GM18861 (cell line): ENCODE measurements around the gene RAB21.

Experiments
- ATAC-seq: cut with Tn5 transposase; IDR thresholded peaks from one replicate; pipeline ENCODE4 v1.9.1; 2021; ENCODE audit not compliant: unreplicated experiment

The RAB21 gene, protein sequence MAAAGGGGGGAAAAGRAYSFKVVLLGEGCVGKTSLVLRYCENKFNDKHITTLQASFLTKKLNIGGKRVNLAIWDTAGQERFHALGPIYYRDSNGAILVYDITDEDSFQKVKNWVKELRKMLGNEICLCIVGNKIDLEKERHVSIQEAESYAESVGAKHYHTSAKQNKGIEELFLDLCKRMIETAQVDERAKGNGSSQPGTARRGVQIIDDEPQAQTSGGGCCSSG

DNA sequence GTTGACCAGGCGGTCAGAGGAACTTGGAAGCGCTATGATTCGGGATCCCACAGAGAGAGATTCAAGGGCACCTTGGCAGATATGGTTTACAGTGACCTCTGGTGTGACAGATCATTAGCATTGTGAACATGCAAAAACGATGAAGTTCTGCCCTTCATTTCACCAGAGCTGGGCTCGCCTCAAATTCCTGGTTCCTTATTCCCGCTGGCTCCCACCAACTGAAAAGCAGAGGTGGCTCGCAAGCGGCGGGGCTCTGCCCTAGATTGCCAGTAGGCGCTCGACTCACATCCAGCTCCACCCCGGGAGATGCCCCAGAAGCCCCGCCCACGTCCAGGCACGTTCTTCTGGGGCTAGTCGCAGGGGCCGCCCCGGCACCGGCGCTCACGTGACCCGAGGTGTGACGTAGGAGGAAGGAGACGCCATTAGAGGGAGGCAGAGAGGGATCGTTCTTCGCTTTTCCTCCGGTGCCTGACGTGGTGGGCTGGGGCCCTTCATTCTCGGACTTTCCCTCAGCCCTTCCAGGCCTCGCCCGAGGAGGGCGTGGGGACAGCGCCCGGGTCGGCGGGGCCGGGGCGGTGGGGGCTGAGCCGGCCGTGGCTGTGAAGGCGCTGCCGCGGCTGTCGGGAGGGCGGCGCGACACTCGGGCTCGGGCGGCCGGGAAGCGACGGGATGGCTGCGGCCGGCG, at the start of gene RAB21:
Gene RAB21 (plus strand): TSS at position 403 of the 685 bp plus-strand sequence. CDS start 267 bp downstream, at position 670.
- peak; percentile 97 for ATAC-seq

DNA sequence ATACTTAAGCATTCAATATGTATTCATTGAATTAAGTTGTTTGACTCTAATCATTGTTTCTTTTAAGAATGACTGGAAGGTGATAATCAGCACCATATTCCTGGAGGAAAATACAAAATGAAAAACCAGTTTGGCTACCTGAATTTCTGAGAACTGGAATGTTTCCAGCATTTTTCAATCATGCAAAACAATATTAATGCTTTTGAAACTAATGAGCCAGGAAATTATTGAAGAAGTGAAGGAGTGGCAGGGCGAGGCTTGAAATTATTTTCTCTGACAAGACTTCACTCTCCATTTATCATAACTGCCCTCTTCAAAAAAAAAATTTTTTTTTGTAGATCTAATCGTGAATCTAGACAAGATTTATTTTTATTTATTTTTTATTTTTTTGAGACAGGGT, 49.7 kb upstream of the RAB21 start:
- ATAC-seq: no peak

DNA sequence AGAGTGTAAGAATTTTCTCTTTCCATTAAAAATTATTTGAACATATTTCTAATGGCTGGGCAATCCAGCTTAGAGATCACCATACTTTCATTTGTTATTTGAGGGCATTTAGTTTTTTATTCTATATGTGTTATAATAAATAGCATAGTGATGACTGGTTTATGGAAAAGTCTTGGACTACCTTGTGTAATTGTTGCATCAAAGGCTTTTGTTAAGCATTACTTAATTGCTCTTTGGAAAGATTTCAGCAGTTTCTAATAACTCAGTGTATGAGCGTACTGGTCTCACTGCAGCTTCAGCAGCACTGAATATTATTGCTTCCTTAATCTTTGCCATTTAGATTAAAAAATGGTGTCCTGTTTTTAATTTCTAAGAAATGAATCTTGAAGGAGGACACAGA, 46.0 kb upstream of the RAB21 start:
- no peak for ATAC-seq

DNA sequence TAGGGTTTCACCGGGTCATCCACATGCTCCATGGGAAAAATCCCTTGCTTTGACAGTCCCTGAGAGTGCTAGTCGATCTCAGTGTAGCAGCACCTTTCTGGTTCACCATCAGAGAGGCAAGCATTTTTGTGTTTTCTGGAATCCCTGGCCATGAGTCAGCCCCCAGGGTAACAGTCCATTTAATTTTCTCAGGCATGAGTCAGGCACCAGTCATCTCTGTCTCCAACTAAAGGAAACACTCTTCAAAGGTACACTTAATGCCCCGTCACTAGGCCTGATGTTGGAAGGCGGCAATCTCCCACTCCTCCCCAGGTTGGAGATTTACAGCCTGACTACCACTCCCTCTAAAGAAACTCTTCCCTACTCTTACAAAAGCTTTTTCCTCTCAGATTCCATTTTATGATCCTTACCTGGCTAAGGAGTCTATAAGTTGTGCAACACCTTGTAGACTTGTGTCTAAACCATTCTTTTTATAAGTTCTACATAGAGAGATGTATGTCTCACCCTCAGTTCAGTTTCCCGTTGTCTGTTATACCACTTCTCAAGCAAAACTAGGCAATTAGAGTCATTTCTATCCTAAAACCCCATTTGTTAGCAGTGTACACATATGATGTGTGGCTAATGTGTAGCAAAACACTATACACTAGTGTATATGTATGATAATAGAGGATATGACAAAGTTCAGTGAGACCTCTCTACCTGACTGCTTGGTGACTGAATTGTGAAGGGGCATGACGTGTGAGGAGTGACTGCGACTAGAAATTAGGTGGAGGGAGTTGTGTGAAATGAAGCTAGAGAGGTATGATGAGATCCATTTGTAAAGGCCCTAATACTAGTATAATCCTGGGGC, 44.2 kb upstream of the RAB21 start:
- no peak for ATAC-seq

DNA sequence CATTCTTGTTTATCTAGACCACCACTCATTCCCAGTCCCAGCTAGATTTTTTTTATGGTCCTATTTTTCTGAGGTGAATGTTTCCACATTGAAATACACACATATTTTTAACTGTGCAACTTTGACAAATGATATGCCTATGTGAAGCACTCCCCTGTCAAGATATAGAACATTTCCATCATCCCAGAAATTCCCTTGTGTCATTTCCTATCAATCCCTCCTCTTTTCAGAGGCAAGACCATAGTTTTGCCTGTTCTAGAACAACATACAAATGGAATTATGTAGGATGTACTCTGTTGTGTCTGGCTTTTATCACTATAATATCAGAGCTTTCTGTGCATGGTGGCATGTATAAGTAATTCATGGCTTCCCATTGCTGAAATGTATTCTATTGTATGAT, 36.1 kb upstream of the RAB21 start:
- no peak for ATAC-seq

DNA sequence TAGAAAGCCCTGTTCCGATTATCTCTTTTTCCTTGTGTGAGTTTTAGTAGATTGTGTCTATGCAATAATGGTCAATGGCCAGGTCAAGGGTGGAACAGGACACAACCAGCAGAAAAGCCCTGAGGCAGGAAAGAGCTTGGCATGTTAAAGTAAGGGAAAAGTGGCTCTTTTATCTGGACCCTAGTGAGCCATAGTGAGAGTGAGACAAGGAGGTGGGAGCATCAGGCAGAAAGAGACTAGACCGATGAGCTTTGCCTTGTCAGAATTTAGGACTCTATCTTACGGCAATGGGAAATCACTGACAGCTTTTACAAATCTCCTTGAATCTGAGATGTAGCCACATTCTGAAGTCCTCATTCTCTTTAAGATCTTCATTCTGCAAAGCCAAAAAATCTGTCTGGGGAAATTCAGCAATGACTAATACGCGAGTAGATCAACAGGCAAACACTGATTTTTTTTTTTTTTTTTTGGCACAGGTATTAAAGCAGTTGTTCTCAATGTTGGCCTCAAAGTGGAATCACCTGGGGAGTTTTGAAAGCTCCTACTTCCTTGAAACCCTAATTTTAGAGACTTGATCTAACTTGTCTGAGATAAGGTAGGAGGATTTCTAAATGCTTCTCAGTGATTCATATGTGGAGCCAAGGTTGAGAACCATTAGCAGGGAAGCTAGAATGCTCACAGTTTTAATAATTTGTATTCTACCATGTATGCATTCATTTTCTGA, 34.9 kb upstream of the RAB21 start:
- ATAC-seq: no peak

DNA sequence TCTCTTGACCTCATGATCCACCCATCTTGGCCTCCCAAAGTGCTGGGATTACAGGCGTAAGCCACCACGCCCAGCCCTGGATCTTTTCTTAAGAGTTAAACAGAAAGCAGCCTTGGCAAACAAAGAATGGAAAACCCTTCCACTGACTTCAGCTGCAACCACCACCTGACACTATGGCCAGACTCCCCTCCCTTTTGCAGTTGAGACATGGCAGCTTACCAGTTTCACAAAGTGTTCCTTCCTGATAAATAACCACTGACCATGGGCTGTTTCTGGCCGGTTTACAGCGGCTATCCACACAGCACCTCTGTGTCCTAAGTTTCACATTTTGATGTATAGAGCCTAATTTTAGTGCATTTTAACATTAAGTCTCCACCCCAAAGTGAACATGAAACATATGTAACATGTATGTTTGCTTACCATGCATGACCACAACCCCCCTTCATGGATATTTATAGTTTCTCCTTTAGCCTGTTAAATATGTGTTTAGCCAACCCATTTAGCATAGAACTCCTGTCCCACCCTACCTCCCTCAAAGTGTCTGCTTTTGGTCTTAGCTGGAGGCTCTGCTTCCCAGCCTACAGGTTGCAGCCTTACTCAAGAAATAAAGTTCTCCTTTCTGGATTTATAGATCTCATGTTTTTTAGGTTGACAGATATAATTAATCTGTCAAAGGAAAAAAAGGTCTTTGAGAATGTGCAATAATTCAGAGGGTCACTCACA, 32.7 kb upstream of the RAB21 start:
- no peak for ATAC-seq

DNA sequence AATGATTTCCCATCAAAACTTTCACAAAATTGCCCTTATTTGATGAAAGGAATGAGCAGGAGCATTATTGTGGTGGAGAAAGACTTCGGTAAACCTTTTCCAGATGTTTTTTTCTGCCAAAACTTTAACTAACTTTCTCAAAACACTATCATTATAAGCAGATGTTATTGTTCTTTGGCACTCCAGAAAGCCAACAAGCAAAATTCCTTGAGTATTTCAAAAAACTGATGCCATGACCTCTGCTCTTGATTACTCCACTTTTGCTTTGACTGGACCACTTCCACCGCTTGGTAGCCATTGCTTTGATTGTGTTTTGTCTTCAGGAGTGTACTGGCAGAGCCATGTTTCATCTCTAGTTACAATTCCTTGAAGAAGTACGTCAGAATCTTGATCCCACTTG, 29.7 kb upstream of the RAB21 start:
- ATAC-seq: no peak

DNA sequence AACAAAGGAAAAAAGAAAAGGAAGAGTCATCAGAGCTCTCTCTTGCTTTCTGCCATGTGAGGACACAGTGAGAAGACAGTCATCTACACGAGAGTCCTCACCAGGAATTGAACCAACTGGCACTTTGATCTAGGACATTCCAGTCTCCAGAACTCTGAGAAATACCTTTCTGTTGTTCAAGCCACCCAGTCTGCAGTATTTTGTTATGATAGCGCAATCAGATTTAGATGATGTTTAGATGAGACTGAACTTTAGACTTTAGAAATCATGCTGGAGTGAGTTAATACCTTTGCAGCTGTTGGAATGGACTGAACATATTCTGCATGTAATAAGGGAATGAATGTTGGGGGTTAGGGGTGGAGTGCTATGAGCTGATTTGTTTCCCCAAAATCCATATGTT, 28.1 kb upstream of the RAB21 start:
- no peak for ATAC-seq

DNA sequence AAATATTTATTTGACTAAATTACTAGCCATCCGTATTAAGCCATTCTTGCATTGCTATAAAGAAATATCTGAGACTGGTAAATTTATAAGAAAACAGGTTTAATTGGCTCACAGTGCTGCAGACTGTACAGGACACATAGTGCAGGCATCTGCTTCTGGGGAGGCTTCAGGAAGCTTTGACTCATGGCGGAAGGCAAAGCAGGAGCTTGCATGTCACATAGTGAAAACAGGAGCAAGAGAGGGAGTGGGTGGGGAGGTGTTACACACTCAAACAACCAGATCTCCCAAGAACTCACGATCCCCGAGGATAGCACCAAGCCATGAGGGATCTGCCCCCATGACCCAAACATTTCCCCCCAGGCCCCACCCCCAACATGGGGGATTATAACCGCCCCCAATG, 26.7 kb upstream of the RAB21 start:
- no peak for ATAC-seq

DNA sequence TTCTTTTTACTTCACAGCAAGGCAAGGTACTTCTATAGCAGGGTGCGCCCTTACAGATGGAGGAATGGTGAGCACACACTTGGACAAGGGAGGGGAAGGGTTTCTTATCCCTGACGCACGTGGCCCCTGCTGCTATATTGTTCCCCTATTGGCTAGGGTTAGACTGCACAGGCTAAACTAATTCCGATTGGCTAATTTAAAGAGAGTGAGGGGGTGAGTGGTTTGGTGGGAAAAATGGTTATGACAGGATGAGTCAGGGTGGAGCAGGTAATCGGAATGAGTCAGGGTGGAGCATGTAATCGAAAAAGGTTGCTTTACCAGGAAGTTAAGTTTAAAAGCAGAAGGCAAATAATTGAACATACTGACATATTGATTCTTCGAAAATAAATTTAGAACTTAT, 23.7 kb upstream of the RAB21 start:
- ATAC-seq: no peak

DNA sequence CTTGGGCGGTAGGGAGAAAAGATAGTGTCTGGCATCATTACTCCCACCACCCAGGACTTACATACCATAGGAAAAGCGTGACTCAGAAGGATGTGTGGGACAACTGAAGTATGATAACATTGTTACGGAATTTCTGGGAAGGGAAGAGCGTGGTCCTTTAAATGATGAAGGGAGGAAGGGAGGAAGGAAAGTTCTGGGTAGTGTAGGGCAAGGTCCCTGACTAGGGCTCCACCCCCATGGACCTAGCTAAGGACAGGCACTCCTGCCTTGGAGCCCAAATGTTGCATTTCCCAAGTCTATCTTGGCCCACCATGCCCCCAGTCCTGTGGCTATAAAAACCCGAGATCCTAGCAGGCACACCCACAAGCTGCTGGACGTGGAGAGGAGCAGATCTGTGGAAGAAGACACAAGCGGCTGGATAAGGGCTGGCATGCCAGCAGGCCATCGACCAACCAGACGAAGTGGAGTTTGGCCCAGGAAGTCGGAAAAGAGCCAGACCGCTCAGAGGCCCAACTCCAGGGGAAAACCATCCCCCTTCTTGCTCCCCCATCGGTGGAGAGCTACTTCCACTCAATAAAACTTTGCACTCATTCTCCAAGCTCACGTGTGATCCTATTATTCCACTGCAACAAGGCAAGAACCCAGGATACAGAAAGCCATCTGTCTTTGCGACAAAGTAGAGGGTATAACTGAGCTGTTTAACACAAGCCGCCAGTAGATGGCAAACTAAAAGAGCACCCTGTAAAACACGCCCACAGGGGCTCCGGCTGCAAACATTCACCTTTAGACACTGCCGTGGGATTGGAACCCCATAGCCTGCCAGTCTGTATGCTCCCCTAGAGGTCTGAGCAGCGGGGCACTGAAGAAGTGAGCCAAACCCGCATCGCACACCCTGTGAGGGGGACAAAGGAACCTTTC, 23.0 kb upstream of the RAB21 start:
- ATAC-seq: no peak

DNA sequence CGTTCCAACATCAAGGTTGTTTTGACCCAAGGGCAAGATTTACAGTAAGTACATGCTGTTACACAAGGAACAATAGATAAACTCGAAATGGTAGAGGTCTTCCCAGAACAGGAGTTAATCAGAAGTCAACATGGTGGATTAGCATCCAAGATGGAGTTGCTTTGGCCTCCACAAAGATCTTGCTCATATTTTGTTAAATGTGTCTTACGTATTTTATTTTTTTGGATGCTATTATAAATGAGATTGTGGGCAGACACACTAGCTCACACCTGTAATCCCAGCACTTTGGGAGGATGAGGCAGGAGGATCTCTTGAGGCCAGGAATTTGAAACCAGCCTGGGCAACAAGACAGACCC, 22.3 kb upstream of the RAB21 start:
- ATAC-seq: no peak

DNA sequence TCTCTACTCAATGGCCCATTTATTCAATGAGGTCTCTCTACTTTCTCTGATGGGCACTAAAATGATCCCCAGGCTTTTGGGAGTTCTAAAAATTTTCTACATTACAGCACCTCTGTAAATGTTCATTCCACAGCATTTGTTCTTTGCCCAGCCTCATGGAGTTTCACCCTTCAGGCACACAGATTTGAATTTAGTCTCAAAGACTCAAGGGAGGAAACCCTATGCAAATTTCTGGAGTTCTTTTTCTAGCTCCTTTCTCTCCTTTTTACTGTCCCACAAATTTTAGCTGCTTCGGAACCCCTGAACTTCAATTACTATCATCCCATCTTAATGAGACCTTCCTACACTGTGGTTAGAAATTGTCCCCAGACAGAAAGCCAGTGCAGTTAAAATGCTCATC, 17.5 kb upstream of the RAB21 start:
- ATAC-seq: no peak

DNA sequence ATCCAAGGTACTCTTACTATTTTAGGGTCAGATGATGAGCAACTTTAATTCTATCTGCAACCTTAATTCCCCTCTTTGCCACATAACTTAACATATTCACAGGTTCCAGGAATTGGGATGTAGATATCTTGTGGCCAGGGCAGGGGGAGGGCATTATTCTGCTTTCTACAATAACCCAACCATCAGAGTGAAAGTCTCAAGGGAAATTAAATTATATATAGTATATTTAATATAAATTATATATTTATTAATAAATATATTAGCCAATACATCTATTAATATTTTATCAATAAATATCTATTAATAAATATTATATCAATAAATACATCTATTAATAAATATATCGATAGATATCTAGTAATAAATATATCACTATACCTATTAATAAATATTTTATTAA, 11.7 kb upstream of the RAB21 start:
- no peak for ATAC-seq

DNA sequence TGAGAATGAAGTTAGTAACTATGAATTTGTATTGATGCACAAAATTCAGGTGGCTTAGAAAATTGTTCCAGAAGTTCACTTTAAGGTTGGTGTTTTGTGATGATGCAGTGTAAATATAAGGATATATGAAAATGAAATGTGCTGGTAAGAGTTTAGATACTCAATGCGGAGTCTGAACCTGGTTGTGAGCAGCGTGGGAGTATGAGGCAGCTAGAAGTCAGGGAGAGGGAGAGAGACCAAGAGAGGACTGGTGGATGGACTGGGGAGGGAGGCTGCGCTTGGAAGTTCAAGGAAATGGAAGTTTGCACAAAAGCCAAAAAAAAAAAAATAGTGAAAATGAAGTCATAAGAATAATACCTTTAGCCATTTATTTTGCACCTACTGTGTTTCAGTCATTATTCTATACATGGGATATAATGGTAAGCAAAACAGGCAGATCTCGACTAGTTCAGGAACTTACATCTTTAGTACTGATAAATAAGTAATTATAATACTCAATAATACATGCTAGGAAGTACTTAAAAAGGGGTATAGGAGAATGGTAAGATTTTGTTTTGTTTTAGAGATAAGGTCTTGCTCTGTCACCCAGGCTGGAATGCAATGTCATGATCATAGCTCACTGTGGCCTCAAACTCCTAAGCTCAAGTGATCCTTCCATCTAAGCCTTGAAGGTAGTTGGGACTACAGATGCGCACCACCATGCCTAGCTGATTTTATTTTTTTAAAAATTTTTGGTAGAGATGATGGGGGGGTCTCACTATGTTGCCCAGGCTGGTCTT, 10.0 kb upstream of the RAB21 start:
- ATAC-seq: no peak

DNA sequence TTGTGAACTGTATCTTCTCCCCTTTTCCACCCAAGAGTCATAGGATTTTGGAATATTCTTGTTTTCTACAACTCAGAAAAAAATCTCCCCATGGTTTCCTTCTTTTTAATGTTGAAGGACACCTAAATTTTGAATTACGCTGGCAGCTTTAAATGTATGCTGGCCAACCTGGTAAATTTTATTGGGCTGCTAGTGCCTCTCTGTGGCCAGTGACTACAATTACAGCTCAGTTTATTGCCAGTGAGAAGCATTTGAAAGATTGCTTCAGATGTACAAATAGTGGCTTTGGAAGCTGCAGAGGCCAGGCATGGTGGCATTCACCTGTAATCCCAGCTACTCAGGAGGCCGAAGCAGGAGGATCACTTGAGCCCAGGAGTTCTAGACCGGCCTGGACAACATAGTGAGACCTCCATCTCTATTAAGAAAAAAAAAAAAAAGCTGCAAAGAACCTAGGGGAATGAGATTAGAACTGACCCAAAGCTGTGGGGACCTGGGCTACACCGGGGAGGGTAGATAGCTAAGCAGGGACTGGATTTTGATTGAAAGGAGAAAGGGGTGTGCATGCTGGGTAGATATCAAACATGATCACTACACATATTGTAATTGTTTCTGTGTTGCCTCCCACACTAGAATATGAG, 7.6 kb upstream of the RAB21 start:
- ATAC-seq: peak; percentile 92

DNA sequence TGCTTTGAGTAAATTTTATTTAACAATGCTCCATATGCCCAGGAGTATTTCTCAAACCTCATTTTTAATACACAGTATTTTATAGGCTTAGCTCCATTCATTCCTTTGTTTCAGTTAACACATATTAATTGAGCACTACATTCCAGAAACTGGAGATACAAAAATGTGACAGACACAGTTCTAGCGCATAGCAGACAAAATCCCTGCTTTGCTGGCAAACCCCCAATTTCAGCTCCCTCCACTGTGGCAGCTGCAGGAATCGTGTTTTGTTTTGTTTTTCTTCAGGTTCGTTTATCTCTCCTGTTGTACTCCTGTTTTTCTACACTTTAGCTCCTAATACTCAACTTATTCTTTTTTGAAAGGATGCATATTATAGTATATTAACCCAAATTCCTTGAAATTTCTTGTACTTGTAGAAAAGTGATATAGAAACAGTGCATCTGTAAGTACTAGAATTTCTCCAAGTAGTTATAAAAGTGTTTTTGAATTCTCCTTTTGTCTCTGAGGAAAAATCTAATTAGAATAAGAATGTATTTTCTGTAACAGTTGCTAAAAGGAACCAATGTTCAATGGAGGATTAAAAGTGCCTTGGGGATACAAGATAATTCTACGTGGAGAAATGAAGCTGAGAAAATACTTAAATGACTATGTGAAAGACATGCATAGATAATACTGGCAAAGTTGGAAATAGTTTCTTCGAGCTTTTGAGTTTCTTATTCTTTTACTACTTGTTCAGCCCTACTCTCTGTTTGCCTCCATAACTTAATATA, 6.4 kb upstream of the RAB21 start:
- no peak for ATAC-seq
